ENCODE results near the gene MAPKAP1. TPM values are rescaled to one million over a fixed set of nuclear protein-coding genes. Genes with fewer than 3 reads are reported as not detected.

The MAPKAP1 gene
- total and polyA plus RNA-seq, 9 of the 15 experiments (the other 6 are each of a cell fraction or from before 2014, with no cell fraction given): 2.6 to 82.1 (median 61.1) TPM

- ATAC-seq: no peak
- whole genome bisulfite sequencing (ENCODE audit: insufficient coverage, low coverage, missing lambda C conversion rate): 79% methylated on average over 8 of the region's 8 CpGs
- no peak for FAIRE-seq
- no peaks in the 10 kb centered on the region for H4K20me1 ChIP-seq (replicated peaks; ENCODE audit: control insufficient read depth, insufficient read depth, low read length)
- no peak overlapping the region for H3K4me3 ChIP-seq
- in situ Hi-C loops (cut with MboI): no loop called here
- peaks cover 3% of the 10 kb centered on the region; the same call in 2 of the 3 replicates for H3K36me3 ChIP-seq (ENCODE audit: control insufficient read depth, insufficient read depth, low read length)
- no peaks in the 10 kb centered on the region for H3K79me2 ChIP-seq (ENCODE audit: control insufficient read depth, insufficient read depth, low read length)
- no peak overlapping the region for H3K9ac ChIP-seq (ENCODE audit: insufficient read depth in 1 of 2, low read depth in 2 of 2, low read length in 2 of 2)
- no peaks in the 10 kb centered on the region for H3K9me1 ChIP-seq (ENCODE audit: control insufficient read depth, insufficient read depth, low read length)
- no peaks in the 10 kb centered on the region; a peak in 1 of 5 replicates for H3K4me1 ChIP-seq (replicated peaks in 1 of 2; ENCODE audit: control insufficient read depth in 2 of 2, insufficient read depth in 2 of 2, low read length in 2 of 2)
- no peak overlapping the region for H3K4me2 ChIP-seq (ENCODE audit: insufficient read depth, low read length)
- DNase-seq (ENCODE audit: extremely low read depth in 1 of 4, low spot score in 3 of 4): no peak
- peaks cover 7% of the 10 kb centered on the region for H3K9me3 ChIP-seq (replicated peaks; ENCODE audit: control insufficient read depth, insufficient read depth, low read depth, low read length)
- H2AFZ ChIP-seq (ENCODE audit: low read depth, low read length): no peak overlapping the region
- H3K27me3 ChIP-seq (ENCODE audit: control insufficient read depth in 2 of 2, insufficient read depth in 2 of 2, low read length in 2 of 2): no peaks in the 10 kb centered on the region
- ChIA-PET POLR2A (interaction anchor here (0.8 to 1.4 kb wide), 2 partner anchors 13 to 20 kb away, joined by 3 to 4 read pairs; no protein-coding TSS in a partner anchor), CTCF (ENCODE audit: low intra/inter-chr PET ratio) (no interaction called here)
- no TSS peak for BruUV-seq (replicated peaks)
- H3K27ac ChIP-seq (ENCODE audit: extremely low read depth, low read depth, low read length): no peak overlapping the region
- intact Hi-C loops (cut with micrococcal nuclease): no loop called here
- TF ChIP-seq EGR1 (conservative IDR thresholded peaks at IDR 0.05): no peak
- no peak for TF ChIP-seq PHB (CRISPR knock-in tag; IDR thresholded peaks at IDR 0.05)
- TF ChIP-seq ARID4B (CRISPR knock-in tag; IDR thresholded peaks at IDR 0.05): no peak
- no peak for TF ChIP-seq ZNF3 (CRISPR knock-in tag; IDR thresholded peaks at IDR 0.05)
- no peak for TF ChIP-seq AFF4 (CRISPR knock-in tag; IDR thresholded peaks at IDR 0.05)
- TF ChIP-seq, protein P1, sequence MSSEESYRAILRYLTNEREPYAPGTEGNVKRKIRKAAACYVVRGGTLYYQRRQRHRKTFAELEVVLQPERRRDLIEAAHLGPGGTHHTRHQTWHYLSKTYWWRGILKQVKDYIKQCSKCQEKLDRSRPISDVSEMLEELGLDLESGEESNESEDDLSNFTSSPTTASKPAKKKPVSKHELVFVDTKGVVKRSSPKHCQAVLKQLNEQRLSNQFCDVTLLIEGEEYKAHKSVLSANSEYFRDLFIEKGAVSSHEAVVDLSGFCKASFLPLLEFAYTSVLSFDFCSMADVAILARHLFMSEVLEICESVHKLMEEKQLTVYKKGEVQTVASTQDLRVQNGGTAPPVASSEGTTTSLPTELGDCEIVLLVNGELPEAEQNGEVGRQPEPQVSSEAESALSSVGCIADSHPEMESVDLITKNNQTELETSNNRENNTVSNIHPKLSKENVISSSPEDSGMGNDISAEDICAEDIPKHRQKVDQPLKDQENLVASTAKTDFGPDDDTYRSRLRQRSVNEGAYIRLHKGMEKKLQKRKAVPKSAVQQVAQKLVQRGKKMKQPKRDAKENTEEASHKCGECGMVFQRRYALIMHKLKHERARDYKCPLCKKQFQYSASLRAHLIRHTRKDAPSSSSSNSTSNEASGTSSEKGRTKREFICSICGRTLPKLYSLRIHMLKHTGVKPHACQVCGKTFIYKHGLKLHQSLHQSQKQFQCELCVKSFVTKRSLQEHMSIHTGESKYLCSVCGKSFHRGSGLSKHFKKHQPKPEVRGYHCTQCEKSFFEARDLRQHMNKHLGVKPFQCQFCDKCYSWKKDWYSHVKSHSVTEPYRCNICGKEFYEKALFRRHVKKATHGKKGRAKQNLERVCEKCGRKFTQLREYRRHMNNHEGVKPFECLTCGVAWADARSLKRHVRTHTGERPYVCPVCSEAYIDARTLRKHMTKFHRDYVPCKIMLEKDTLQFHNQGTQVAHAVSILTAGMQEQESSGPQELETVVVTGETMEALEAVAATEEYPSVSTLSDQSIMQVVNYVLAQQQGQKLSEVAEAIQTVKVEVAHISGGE (CRISPR knock-in tag; IDR thresholded peaks at IDR 0.05): no peak
- TF ChIP-seq ZNF644 (tag; IDR thresholded peaks at IDR 0.05; ENCODE audit: low read depth): no peak
- no peak for TF ChIP-seq CCNT2 (IDR thresholded peaks at IDR 0.05; ENCODE audit: borderline replicate concordance, extremely low read depth, insufficient read length, low read depth, low read length)
- TF ChIP-seq SP1 (CRISPR knock-in tag; IDR thresholded peaks at IDR 0.05): no peak
- TF ChIP-seq NCOA4 (IDR thresholded peaks at IDR 0.05; ENCODE audit: partially characterized antibody): no peak
These were observed 245.3 kb downstream of the MAPKAP1 start for GRCh38 chr9:125461636-125462190.

Measured in K562 (cell line).